K562 (cell line): Measurements from ENCODE around the gene UBE3B. TPM values are rescaled to one million over a fixed set of nuclear protein-coding genes. Genes with fewer than 3 reads are reported as not detected.

ENCODE experiments used
- BMI1 ChIP-seq: fragments of 150-350 bp; IDR thresholded peaks from 2 replicates; pipeline ENCODE4 v1.6.1; 2014; ENCODE audit warnings: low read length
- GTF2E2 ChIP-seq: fragments of 200-800 bp; sonication (Bioruptor generic); IDR thresholded peaks from 2 replicates; pipeline ENCODE4 v1.6.1; 2016; ENCODE audit warnings: missing genetic modification characterization, missing compliant biosample characterization
- HDAC8 ChIP-seq: fragments of 450-650 bp; IDR thresholded peaks from 2 replicates; pipeline ENCODE4 v1.6.1; 2016; ENCODE audit warnings: mild to moderate bottlenecking, missing genetic modification characterization, moderate library complexity, missing compliant biosample characterization
- HNRNPK ChIP-seq: fragments of 200-400 bp; formaldehyde crosslinking; IDR thresholded peaks from one replicate; pipeline ENCODE4 v1.6.1; 2018; ENCODE audit warnings: mild to moderate bottlenecking, low read depth, low read length; ENCODE audit not compliant: poor library complexity, severe bottlenecking
- HSF4 ChIP-seq: fragments of 250-450 bp; sonication (Bioruptor Pico); IDR thresholded peaks from 2 replicates; pipeline ENCODE4 v2.1.2; 2022; ENCODE audit warnings: mild to moderate bottlenecking, moderate library complexity, borderline replicate concordance
- NCOR1 ChIP-seq: fragments of 450-650 bp; IDR thresholded peaks from 2 replicates; pipeline ENCODE4 v1.6.1; 2016; ENCODE audit warnings: mild to moderate bottlenecking, moderate library complexity
- NR2F6 ChIP-seq: fragments of 450-650 bp; formaldehyde crosslinking; IDR thresholded peaks from 2 replicates; pipeline ENCODE4 v1.4.0; 2020; ENCODE audit warnings: mild to moderate bottlenecking
- PYGO2 ChIP-seq: fragments of 450-650 bp; IDR thresholded peaks from 2 replicates; pipeline ENCODE4 v1.6.1; 2016; ENCODE audit warnings: mild to moderate bottlenecking, missing genetic modification characterization, moderate library complexity, missing compliant biosample characterization
- RBM34 ChIP-seq: fragments of 200-400 bp; formaldehyde crosslinking; IDR thresholded peaks from 2 replicates; pipeline ENCODE4 v1.6.1; 2018; ENCODE audit warnings: low read length, borderline replicate concordance; ENCODE audit not compliant: insufficient read depth
- SUPT5H ChIP-seq: fragments of 450-650 bp; IDR thresholded peaks from 2 replicates; pipeline ENCODE4 v1.6.1; 2016
- TAF7 ChIP-seq: fragments of 450-650 bp; IDR thresholded peaks from 2 replicates; pipeline ENCODE4 v1.6.1; 2016; ENCODE audit warnings: missing genetic modification characterization, missing compliant biosample characterization
- polyA plus RNA-seq, 8 experiments: library from polyadenylated mRNA; depleted of rRNA in 4 of 8; stranded (reverse) in 5 of 8; unstranded in 3 of 8; fragments of >200 nt; fragmentation: Nextera tagmentation in 2 of 8; fragmentation: Illumina TruSeq in 1 of 8; extraction: Ambion mirVana in 2 of 8; extraction: Trizol in 1 of 8; gene quantifications; 2 replicates each; pipeline versions ENCODE4 v1.2.1 to v1.2.3, GENCODE V29; 2011 to 2014; ENCODE audit warnings: inconsistent platforms in 1 of 8, missing spikeins in 1 of 8
- total RNA-seq, 7 experiments: library from RNA; depleted of rRNA in 6 of 7; stranded (reverse); fragments of >200 nt in 6 of 7; fragmentation: Illumina TruSeq in 2 of 7; extraction: Trizol in 2 of 7; gene quantifications; 2 replicates each; pipeline versions ENCODE4 v1.2.1 to v1.2.3, GENCODE V29; 2011 to 2021; ENCODE audit warnings: low replicate concordance in 1 of 7
- TF ChIP-seq, protein P1 (sequence below): fragments of 250-450 bp; sonication (Bioruptor Pico); IDR thresholded peaks from 2 replicates; pipeline ENCODE4 v1.8.0; 2022; ENCODE audit warnings: moderate library complexity, mild to moderate bottlenecking, inconsistent platforms
- TF ChIP-seq, protein P2 (sequence below), 2 experiments: fragments of 250-450 bp in 1 of 2; fragments of 450-650 bp in 1 of 2; sonication (Bioruptor Pico) in 1 of 2; IDR thresholded peaks; 2 replicates each; pipeline versions ENCODE4 v1.6.1 to v1.8.0; 2016 to 2021; ENCODE audit warnings: mild to moderate bottlenecking in 2 of 2, moderate library complexity in 2 of 2, missing compliant biosample characterization in 1 of 2, missing genetic modification characterization in 1 of 2
- TF ChIP-seq, protein P3 (sequence below): fragments of 250-450 bp; sonication (Bioruptor Pico); IDR thresholded peaks from 2 replicates; pipeline ENCODE4 v1.4.0; 2020; ENCODE audit warnings: mild to moderate bottlenecking, moderate library complexity
- TF ChIP-seq, protein P4 (sequence below): sonication (generic); formaldehyde crosslinking; IDR thresholded peaks from 2 replicates; pipeline ENCODE4 v1.8.0; 2023; ENCODE audit warnings: mild to moderate bottlenecking, missing genetic modification reagents
- TF ChIP-seq, protein P5 (sequence below): fragments of 250-450 bp; sonication (Bioruptor Pico); IDR thresholded peaks from 2 replicates; pipeline ENCODE4 v1.8.0; 2022; ENCODE audit warnings: inconsistent platforms, mild to moderate bottlenecking, moderate library complexity, borderline replicate concordance
- TF ChIP-seq, protein P6 (sequence below): fragments of 200-800 bp; sonication (Bioruptor generic); IDR thresholded peaks from 2 replicates; pipeline ENCODE4 v1.6.1; 2017; ENCODE audit warnings: missing genetic modification characterization, missing compliant biosample characterization

Gene UBE3B
- total and polyA plus RNA-seq, 9 of the 15 experiments (the other 6 are each of a cell fraction or from before 2014, with no cell fraction given), result 7.6 to 23.6 (median 15.5) TPM

DNA sequence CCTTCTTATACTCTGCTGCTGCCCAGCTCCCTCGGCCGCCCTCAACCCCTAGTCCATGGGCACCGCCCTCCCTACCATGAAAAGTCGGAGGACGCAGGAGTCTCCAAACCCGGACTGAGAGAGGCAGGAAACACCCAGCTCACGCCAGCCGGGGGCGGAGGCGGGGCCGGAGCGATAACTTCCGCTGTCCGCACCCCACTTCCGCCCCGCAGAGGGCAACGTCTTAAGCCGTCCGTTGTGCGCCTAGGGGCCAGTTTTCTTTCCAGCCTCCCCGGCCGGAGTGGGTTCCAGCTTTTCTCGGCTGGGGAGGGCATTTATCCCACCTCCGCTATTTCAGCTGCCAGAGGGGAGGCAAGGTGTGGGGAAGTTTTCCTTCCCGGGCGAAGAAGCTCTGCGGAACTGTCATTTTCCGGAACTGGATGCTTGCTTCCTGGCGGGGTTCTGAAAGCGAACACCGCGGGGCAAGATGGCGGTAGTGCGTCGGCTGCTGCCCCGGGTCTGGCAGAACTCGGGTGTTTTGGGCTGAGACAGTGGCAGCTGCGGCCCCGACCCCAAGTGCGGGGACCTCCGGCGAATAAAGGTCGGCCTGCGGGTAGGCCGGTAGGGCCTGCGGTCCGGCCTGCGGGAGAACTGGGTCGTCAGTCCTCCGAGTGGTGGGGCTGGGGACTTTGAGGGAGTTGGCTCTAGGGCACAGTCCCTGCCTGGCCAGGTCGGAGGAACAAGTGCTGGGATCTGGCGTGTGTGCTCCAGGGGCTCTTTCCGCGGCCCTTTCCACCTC lies at the start of gene UBE3B, which contains the start of gene KCTD10 (continued):
- TF ChIP-seq NR2F6 (CRISPR knock-in tag) (no peak), HNRNPK (no peak), PYGO2 (tag) (peak; percentile 71; the same call in 1 of the 2 replicates), RBM34 (no peak), TAF7 (peak; percentile 99), SUPT5H (peak; percentile 90), HSF4 (CRISPR knock-in tag) (no peak), GTF2E2 (peak; percentile 97), NCOR1 (peak; percentile 98), BMI1 (no peak), HDAC8 (tag) (peak; percentile 81; the same call in 1 of the 2 replicates)
- TF ChIP-seq, protein P1, sequence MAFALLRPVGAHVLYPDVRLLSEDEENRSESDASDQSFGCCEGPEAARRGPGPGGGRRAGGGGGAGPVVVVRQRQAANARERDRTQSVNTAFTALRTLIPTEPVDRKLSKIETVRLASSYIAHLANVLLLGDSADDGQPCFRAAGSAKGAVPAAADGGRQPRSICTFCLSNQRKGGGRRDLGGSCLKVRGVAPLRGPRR (CRISPR knock-in tag), result no peak
- TF ChIP-seq, protein P2, sequence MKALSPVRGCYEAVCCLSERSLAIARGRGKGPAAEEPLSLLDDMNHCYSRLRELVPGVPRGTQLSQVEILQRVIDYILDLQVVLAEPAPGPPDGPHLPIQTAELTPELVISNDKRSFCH (CRISPR knock-in tag; IDR thresholded peaks at IDR 0.05), result no peak
- TF ChIP-seq, protein P2 (tag; IDR thresholded peaks at IDR 0.05), result peak; percentile 90
- TF ChIP-seq, protein P3, sequence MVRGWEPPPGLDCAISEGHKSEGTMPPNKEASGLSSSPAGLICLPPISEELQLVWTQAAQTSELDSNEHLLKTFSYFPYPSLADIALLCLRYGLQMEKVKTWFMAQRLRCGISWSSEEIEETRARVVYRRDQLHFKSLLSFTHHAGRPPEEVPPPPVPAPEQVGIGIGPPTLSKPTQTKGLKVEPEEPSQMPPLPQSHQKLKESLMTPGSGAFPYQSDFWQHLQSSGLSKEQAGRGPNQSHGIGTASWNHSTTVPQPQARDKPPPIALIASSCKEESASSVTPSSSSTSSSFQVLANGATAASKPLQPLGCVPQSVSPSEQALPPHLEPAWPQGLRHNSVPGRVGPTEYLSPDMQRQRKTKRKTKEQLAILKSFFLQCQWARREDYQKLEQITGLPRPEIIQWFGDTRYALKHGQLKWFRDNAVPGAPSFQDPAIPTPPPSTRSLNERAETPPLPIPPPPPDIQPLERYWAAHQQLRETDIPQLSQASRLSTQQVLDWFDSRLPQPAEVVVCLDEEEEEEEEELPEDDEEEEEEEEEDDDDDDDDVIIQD (CRISPR knock-in tag), result no peak
- TF ChIP-seq, protein P4, sequence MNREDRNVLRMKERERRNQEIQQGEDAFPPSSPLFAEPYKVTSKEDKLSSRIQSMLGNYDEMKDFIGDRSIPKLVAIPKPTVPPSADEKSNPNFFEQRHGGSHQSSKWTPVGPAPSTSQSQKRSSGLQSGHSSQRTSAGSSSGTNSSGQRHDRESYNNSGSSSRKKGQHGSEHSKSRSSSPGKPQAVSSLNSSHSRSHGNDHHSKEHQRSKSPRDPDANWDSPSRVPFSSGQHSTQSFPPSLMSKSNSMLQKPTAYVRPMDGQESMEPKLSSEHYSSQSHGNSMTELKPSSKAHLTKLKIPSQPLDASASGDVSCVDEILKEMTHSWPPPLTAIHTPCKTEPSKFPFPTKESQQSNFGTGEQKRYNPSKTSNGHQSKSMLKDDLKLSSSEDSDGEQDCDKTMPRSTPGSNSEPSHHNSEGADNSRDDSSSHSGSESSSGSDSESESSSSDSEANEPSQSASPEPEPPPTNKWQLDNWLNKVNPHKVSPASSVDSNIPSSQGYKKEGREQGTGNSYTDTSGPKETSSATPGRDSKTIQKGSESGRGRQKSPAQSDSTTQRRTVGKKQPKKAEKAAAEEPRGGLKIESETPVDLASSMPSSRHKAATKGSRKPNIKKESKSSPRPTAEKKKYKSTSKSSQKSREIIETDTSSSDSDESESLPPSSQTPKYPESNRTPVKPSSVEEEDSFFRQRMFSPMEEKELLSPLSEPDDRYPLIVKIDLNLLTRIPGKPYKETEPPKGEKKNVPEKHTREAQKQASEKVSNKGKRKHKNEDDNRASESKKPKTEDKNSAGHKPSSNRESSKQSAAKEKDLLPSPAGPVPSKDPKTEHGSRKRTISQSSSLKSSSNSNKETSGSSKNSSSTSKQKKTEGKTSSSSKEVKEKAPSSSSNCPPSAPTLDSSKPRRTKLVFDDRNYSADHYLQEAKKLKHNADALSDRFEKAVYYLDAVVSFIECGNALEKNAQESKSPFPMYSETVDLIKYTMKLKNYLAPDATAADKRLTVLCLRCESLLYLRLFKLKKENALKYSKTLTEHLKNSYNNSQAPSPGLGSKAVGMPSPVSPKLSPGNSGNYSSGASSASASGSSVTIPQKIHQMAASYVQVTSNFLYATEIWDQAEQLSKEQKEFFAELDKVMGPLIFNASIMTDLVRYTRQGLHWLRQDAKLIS (CRISPR knock-in tag), result 0 out of 2 replicates have a peak, but pooled peaks have one; percentile 21
- TF ChIP-seq, protein P5, sequence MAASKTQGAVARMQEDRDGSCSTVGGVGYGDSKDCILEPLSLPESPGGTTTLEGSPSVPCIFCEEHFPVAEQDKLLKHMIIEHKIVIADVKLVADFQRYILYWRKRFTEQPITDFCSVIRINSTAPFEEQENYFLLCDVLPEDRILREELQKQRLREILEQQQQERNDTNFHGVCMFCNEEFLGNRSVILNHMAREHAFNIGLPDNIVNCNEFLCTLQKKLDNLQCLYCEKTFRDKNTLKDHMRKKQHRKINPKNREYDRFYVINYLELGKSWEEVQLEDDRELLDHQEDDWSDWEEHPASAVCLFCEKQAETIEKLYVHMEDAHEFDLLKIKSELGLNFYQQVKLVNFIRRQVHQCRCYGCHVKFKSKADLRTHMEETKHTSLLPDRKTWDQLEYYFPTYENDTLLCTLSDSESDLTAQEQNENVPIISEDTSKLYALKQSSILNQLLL (CRISPR knock-in tag), result no peak
- TF ChIP-seq, protein P6, sequence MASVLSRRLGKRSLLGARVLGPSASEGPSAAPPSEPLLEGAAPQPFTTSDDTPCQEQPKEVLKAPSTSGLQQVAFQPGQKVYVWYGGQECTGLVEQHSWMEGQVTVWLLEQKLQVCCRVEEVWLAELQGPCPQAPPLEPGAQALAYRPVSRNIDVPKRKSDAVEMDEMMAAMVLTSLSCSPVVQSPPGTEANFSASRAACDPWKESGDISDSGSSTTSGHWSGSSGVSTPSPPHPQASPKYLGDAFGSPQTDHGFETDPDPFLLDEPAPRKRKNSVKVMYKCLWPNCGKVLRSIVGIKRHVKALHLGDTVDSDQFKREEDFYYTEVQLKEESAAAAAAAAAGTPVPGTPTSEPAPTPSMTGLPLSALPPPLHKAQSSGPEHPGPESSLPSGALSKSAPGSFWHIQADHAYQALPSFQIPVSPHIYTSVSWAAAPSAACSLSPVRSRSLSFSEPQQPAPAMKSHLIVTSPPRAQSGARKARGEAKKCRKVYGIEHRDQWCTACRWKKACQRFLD (CRISPR knock-in tag), result no peak
